HepG2 (cell line): Measurements from ENCODE around the gene GNG7. TPM values are rescaled to one million over a fixed set of nuclear protein-coding genes. Genes with fewer than 3 reads are reported as not detected.

Experiments used
- ATF1 ChIP-seq: IDR thresholded peaks from 2 replicates; pipeline ENCODE4 v1.6.1; 2016; ENCODE audit warnings: mild to moderate bottlenecking, control low read depth
- BCL6 ChIP-seq: IDR thresholded peaks from 2 replicates; pipeline ENCODE4 v1.6.1; 2016; ENCODE audit warnings: missing genetic modification reagents, missing compliant biosample characterization
- DNMT3B ChIP-seq: conservative IDR thresholded peaks from 2 replicates; pipeline ENCODE4 v1.6.1; 2016; ENCODE audit warnings: missing biosample characterization, control low read depth
- EEA1 ChIP-seq: sonication (generic); formaldehyde crosslinking; IDR thresholded peaks from 2 replicates; pipeline ENCODE4 v1.5.1; 2020; ENCODE audit warnings: mild to moderate bottlenecking, missing genetic modification reagents, borderline replicate concordance
- HOXA5 ChIP-seq: sonication (generic); formaldehyde crosslinking; IDR thresholded peaks from 2 replicates; pipeline ENCODE4 v1.4.0; 2020; ENCODE audit warnings: missing genetic modification reagents
- KLF6 ChIP-seq: IDR thresholded peaks from 2 replicates; pipeline ENCODE4 v1.8.0; 2016; ENCODE audit warnings: missing biosample characterization, missing genetic modification reagents
- MED8 ChIP-seq: sonication (generic); formaldehyde crosslinking; IDR thresholded peaks from 2 replicates; pipeline ENCODE4 v1.8.1; 2023; ENCODE audit warnings: mild to moderate bottlenecking, missing genetic modification reagents; ENCODE audit not compliant: insufficient replicate concordance
- PAXIP1 ChIP-seq: sonication (generic); formaldehyde crosslinking; conservative IDR thresholded peaks from 2 replicates; pipeline ENCODE4 v1.4.0; 2020; ENCODE audit warnings: mild to moderate bottlenecking, missing genetic modification reagents, moderate library complexity
- RCOR2 ChIP-seq: IDR thresholded peaks from 2 replicates; pipeline ENCODE4 v1.6.1; 2016; ENCODE audit warnings: missing biosample characterization, missing genetic modification reagents
- TP53 ChIP-seq: sonication (generic); formaldehyde crosslinking; conservative IDR thresholded peaks from 2 replicates; pipeline ENCODE4 v1.4.0; 2020; ENCODE audit warnings: missing genetic modification reagents
- TRIM22 ChIP-seq: fragments of 450-650 bp; IDR thresholded peaks from 2 replicates; pipeline ENCODE4 v1.6.1; 2017
- ZBTB10 ChIP-seq: sonication (generic); formaldehyde crosslinking; IDR thresholded peaks from 2 replicates; pipeline ENCODE4 v1.4.0; 2020; ENCODE audit warnings: missing genetic modification reagents, borderline replicate concordance
- ZNF180 ChIP-seq: sonication (generic); formaldehyde crosslinking; IDR thresholded peaks from 2 replicates; pipeline ENCODE4 v1.4.0; 2020; ENCODE audit warnings: low read depth, missing genetic modification reagents, borderline replicate concordance
- ZNF276 ChIP-seq: sonication (generic); formaldehyde crosslinking; IDR thresholded peaks from 2 replicates; pipeline ENCODE4 v1.4.0; 2020; ENCODE audit warnings: mild to moderate bottlenecking, low read depth, missing genetic modification reagents
- ZNF710 ChIP-seq: sonication (generic); formaldehyde crosslinking; IDR thresholded peaks from 2 replicates; pipeline ENCODE4 v1.5.0; 2020; ENCODE audit warnings: mild to moderate bottlenecking, missing genetic modification reagents, borderline replicate concordance
- ZSCAN21 ChIP-seq: sonication (generic); formaldehyde crosslinking; IDR thresholded peaks from 2 replicates; pipeline ENCODE4 v1.8.0; 2022; ENCODE audit warnings: mild to moderate bottlenecking, missing genetic modification reagents, moderate library complexity, borderline replicate concordance
- polyA plus RNA-seq, 8 experiments: library from polyadenylated mRNA; depleted of rRNA in 3 of 8; stranded (reverse) in 7 of 8; unstranded in 1 of 8; fragments of >200 nt; fragmentation: Illumina TruSeq in 4 of 8; extraction: Trizol in 4 of 8; gene quantifications; 2 replicates each; pipeline versions ENCODE4 v1.2.1 to v1.2.3, GENCODE V29; 2011 to 2016; ENCODE audit warnings: low read depth in 4 of 8, missing spikeins in 1 of 8, mixed read lengths in 1 of 8; ENCODE audit not compliant: insufficient read depth in 1 of 8
- total RNA-seq, 5 experiments: library from RNA; depleted of rRNA; stranded (reverse); fragments of >200 nt; fragmentation: Illumina TruSeq; extraction: Trizol; gene quantifications; 2 replicates each; pipeline ENCODE4 v1.2.3, GENCODE V29; 2016; ENCODE audit warnings: low read depth in 1 of 5

Gene GNG7
- total and polyA plus RNA-seq, 2 of the 13 experiments (the other 11 are each of a cell fraction or from before 2014, with no cell fraction given): 1.4 to 3.3 TPM

- TF ChIP-seq ZBTB10 (CRISPR knock-in tag) (0 out of 2 replicates have a peak, but pooled peaks have one; percentile 53), ZNF710 (CRISPR knock-in tag) (0 out of 2 replicates have a peak, but pooled peaks have one; percentile 44), ZNF180 (CRISPR knock-in tag) (no peak), ZNF276 (CRISPR knock-in tag) (no peak), ZSCAN21 (peak; percentile 39; the same call in 1 of the 2 replicates), MED8 (CRISPR knock-in tag) (no peak), ATF1 (CRISPR knock-in tag) (no peak), PAXIP1 (peak; percentile 70), HOXA5 (CRISPR knock-in tag) (peak; percentile 53; the same call in 1 of the 2 replicates), BCL6 (CRISPR knock-in tag) (peak; percentile 56), TRIM22 (no peak), DNMT3B (peak; percentile 36; the same call in 1 of the 2 replicates), TP53 (CRISPR knock-in tag) (no peak), KLF6 (CRISPR knock-in tag) (peak; percentile 62), RCOR2 (CRISPR knock-in tag) (no peak), EEA1 (no peak)
Observed at GRCh38 chr19:2546128-2547032, 156.1 kb downstream of the GNG7 start (continued).
